ENCODE results near the gene GARIN1A.
"Not testable (repeated sequence)": the region's sequence is repeated elsewhere in the genome, so short reads cannot be mapped to it uniquely, and the experiment has no call there.

The GARIN1A gene

DNA sequence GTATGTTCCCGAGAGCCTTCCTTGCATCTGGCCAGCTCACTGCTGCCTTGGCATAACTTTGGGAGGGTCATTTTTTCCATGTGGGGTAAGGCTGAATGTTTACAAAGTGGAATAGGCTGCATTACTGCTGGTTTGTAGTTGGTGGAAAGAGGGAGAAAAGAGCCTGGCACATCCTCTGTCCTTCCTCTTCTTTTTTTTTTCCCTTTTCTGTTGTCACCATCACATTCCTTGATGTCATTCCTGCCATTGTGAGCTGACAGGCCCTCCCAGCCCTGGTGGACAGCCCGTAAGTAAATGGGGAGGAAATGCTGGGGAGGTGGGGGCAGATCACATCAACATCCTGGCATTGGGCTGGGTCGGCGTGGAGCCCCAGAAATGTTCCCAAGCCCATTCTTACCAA lies at the start of gene GARIN1A:
GARIN1A (plus strand) TSS at position 301 of the 400 bp plus-strand sequence. CDS start 106 bp downstream, outside the sequence.
- no peak within 1 kb of the TSS for H3K27ac ChIP-seq

DNA sequence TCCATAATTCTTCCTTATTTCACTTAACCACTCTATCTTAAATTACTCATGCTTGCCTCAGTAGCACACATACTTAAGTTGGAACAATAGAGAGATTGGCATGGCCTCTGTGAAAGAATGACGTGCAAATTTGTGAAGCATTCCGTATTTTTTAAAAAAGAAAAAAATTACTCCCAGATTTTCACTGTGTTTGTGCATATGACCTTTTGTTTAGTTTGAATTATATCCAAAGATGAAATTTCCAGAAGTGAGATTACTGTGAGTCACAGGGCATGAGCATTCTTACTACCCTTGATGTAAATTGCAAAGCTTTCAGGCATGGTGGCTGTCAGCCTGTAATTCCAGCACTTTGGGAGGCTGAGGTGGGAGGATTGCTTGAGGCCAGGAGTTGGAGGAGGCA lies 45.0 kb upstream of the GARIN1A start:
- H3K27ac ChIP-seq = not testable (repeated sequence)

More for the DNA sequence above, at the start of gene GARIN1A:
- no peak for TF ChIP-seq CTCF (conservative IDR thresholded peaks at IDR 0.05)

- not testable (repeated sequence) for H3K27ac ChIP-seq
These were observed 38.2 kb upstream of the GARIN1A start for GRCh38 chr7:128633915-128634314.

- not testable (repeated sequence) for H3K27ac ChIP-seq
These were observed 26.9 kb upstream of the GARIN1A start for GRCh38 chr7:128645206-128645605.

GRCh38 chr7:128645844-128646243 lies 26.2 kb upstream of the GARIN1A start:
- H3K27ac ChIP-seq = not testable (repeated sequence)

- H3K27ac ChIP-seq = not testable (repeated sequence)
These were observed 25.2 kb upstream of the GARIN1A start for GRCh38 chr7:128646877-128647276.

DNA sequence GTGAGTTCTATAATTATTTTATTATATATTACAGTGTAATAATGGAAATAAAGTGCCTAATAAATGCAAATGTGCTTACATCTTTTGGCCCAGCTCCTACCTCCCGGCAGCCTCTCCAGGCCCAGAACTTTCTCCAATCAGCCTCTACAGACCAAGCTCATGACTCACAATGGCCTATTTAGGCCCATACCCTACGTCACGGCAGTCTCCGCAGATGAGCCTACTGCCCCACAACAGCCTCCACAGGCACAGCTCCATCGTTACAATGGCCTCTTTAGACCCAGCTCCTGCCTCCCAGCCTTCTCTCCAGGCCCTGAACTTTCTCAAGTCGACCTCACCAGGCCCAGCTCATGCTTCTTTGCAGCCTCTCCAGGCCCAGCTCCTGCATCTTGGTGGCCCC lies 21.0 kb upstream of the GARIN1A start:
- not testable (repeated sequence) for H3K27ac ChIP-seq

- not testable (repeated sequence) for H3K27ac ChIP-seq
These were observed 19.5 kb upstream of the GARIN1A start for GRCh38 chr7:128652606-128653005.

GRCh38 chr7:128653197-128653596 lies 18.9 kb upstream of the GARIN1A start:
- not testable (repeated sequence) for H3K27ac ChIP-seq

DNA sequence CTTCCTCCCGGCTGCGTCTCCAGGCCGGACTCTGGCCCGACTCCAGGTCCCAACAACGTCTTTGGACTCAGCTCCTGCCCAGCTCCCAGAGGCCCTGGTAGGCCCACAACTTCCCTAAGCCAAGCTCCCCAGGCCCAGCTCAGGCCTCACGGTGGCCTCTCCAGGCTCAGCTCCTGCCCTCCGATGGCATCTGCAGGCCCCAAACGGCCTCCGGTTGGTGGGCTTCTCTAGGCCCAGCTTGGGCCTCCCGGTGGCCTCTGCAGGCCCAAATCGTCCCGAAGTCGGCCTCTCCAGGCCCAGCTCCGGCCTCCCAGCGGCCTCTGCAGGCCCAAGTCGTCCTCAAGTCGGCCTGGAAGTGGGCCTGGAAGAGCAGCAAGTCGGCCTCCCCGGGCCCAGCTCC lies 18.0 kb upstream of the GARIN1A start:
- not testable (repeated sequence) for H3K27ac ChIP-seq

GRCh38 chr7:128654501-128654900 lies 17.6 kb upstream of the GARIN1A start:
- not testable (repeated sequence) for H3K27ac ChIP-seq

DNA sequence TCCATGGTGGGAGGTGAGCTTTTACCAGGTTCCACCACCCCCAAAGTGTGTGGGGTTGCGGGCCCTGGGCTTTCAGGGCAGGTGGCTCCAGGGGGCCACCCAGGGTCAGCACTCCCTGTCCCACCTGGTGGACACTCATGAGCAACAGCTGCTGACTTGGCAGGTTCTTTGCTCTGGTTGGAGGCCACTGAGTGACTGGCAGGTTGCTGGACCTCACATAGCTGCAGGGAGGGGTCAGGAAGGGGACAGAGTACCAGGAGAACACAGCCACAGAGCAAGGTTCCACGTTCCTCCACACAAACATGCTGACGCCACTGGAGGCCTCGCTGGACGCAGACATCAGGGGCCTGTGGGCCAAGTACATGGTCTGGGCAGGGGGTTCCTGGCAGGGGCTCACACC lies 13.7 kb upstream of the GARIN1A start:
- H3K27ac ChIP-seq = not testable (repeated sequence)

DNA sequence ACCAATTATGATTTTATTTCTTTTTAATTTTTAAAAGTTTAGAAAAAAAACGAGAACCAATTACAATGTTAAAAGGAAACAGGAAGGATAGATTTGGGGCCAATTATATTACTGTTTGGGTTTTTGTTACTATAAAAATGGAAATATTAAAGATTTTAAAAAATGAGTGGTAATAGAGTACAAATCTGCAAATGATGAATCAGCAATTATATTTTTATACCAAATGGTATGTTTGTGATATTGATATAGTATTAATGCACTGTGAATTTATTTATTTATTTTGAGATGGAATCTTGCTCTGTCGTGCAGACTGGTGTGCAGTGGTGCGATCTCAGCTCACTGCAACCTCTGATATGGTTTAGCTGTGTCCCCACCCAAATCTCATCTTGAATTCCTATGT lies 11.5 kb upstream of the GARIN1A start:
- no peak overlapping the region for H3K27ac ChIP-seq
- no peak for TF ChIP-seq CTCF (conservative IDR thresholded peaks at IDR 0.05)

- no peak for TF ChIP-seq CTCF (conservative IDR thresholded peaks at IDR 0.05)
- H3K27ac ChIP-seq = no peak overlapping the region
These were observed 10.6 kb upstream of the GARIN1A start for GRCh38 chr7:128661446-128661845.
